HG03521 (cell line): Measurements from ENCODE around the gene CD247.

Experiments used
- ATAC-seq: cut with Tn5 transposase; IDR thresholded peaks from one replicate; pipeline ENCODE4 v1.9.1; 2021; ENCODE audit warnings: mild to moderate bottlenecking, moderate library complexity; ENCODE audit not compliant: unreplicated experiment

CD247 gene

GRCh38 chr1:167542109-167543032 is 24.0 kb upstream of the CD247 start:
- no peak for ATAC-seq

GRCh38 chr1:167541610-167542009 is 23.3 kb upstream of the CD247 start:
- no peak for ATAC-seq

- ATAC-seq = no peak
These were observed 22.7 kb upstream of the CD247 start for GRCh38 chr1:167541003-167541402.

GRCh38 chr1:167538657-167539056 is 20.3 kb upstream of the CD247 start:
- no peak for ATAC-seq

- ATAC-seq = peak; percentile 61
These were observed 15.5 kb upstream of the CD247 start for GRCh38 chr1:167533851-167534300.

GRCh38 chr1:167532964-167533824 is 14.9 kb upstream of the CD247 start:
- no peak for ATAC-seq

GRCh38 chr1:167532375-167532774 is 14.0 kb upstream of the CD247 start:
- ATAC-seq = no peak

- no peak for ATAC-seq
These were observed 11.6 kb upstream of the CD247 start for GRCh38 chr1:167529829-167530474.

- ATAC-seq = no peak
These were observed 9.9 kb upstream of the CD247 start for GRCh38 chr1:167528057-167528728.

- no peak for ATAC-seq
These were observed 8.5 kb upstream of the CD247 start for GRCh38 chr1:167526667-167527383.

GRCh38 chr1:167524651-167525050 is 6.3 kb upstream of the CD247 start:
- no peak for ATAC-seq

GRCh38 chr1:167522246-167522645 is 3.9 kb upstream of the CD247 start:
- ATAC-seq = no peak

- no peak for ATAC-seq
These were observed 2.4 kb upstream of the CD247 start for GRCh38 chr1:167520711-167521206.

- no peak for ATAC-seq
These were observed 596 bp downstream of the CD247 start for GRCh38 chr1:167517535-167518330.

GRCh38 chr1:167516404-167517388 is 1.6 kb downstream of the CD247 start:
- no peak for ATAC-seq

GRCh38 chr1:167515893-167516321 is 2.4 kb downstream of the CD247 start:
- no peak for ATAC-seq

- ATAC-seq = no peak
These were observed 2.9 kb downstream of the CD247 start for GRCh38 chr1:167515461-167515860.

GRCh38 chr1:167514288-167514687 is 4.0 kb downstream of the CD247 start:
- ATAC-seq = no peak
